B cell (primary cell): ENCODE data around the gene SMAD7. TPM values are rescaled to one million over a fixed set of nuclear protein-coding genes. Genes with fewer than 3 reads are reported as not detected.

Source experiments
- ATAC-seq: fragments of 200-7000 bp; cut with Tn5 transposase; one replicate; pipeline ENCODE4 v1.10.0; 2021; ENCODE audit warnings: low read depth, mild to moderate bottlenecking, moderate number of reproducible peaks, moderate library complexity
- CTCF ChIA-PET: fragments of 350-600 bp; sonication (Branson Sonifier 250); formaldehyde crosslinking; loops from one replicate; lab custom pipeline; 2021; ENCODE audit warnings: antibody characterized with exemption, inconsistent platforms; lab: Charles Lee
- POLR2A ChIA-PET: fragments of 350-600 bp; sonication (Branson Sonifier 250); formaldehyde crosslinking; loops from one replicate; lab custom pipeline; 2021; ENCODE audit warnings: antibody characterized with exemption; lab: Charles Lee
- DNase-seq: peaks from one replicate; pipeline ENCODE4 v3.0.0; 2013
- H2AFZ ChIP-seq: 2 replicates; pipeline ENCODE4 v1.6.1; 2012; ENCODE audit warnings: mild to moderate bottlenecking, low read depth, low read length; ENCODE audit not compliant: insufficient read depth, poor library complexity, severe bottlenecking
- H3K27ac ChIP-seq, 2 donors: 1 replicate in 1 of 2; 2 replicates in 1 of 2; pipeline ENCODE4 v1.5.1; 2012 to 2013; ENCODE audit warnings: low read length in 2 of 2, mild to moderate bottlenecking in 2 of 2, moderate library complexity in 1 of 2
- H3K27me3 ChIP-seq, 4 experiments: fragments of 200-600 bp in 1 of 4; sonication (generic) in 1 of 4; replicated peaks in 1 of 4; 1 replicate in 2 of 4; 2 replicates in 2 of 4; pipeline versions ENCODE4 v1.6.1 to v1.7.0; 2013 to 2016; ENCODE audit warnings: low read length in 3 of 4, mild to moderate bottlenecking in 2 of 4, mixed read lengths in 1 of 4, moderate library complexity in 1 of 4; ENCODE audit not compliant: insufficient read depth in 4 of 4, control insufficient read depth in 3 of 4; ENCODE audit errors: control extremely low read depth in 1 of 4
- H3K36me3 ChIP-seq, 2 experiments: replicated peaks in 1 of 2; 1 replicate in 1 of 2; 2 replicates in 1 of 2; pipeline versions ENCODE4 v1.6.1 to v1.7.1; 2013; ENCODE audit warnings: low read length in 1 of 2; ENCODE audit not compliant: insufficient read depth in 2 of 2, control insufficient read depth in 1 of 2; ENCODE audit errors: control extremely low read depth in 1 of 2, extremely low read depth in 1 of 2
- H3K4me1 ChIP-seq, 2 donors: fragments of 200-600 bp in 1 of 2; sonication (generic) in 1 of 2; 1 replicate in 1 of 2; 2 replicates in 1 of 2; pipeline versions ENCODE4 v1.5.1 to v1.6.1; 2013 to 2017; ENCODE audit warnings: low read length in 2 of 2; ENCODE audit not compliant: control insufficient read depth in 2 of 2, insufficient read depth in 2 of 2
- H3K4me2 ChIP-seq: replicated peaks from 2 replicates; pipeline ENCODE3; 2012; ENCODE audit warnings: mild to moderate bottlenecking, low read depth, low read length; ENCODE audit not compliant: poor library complexity, severe bottlenecking
- H3K4me3 ChIP-seq, 5 experiments: fragments of 200-600 bp in 1 of 5; sonication (generic) in 1 of 5; 1 replicate in 3 of 5; 2 replicates in 2 of 5; pipeline versions ENCODE4 v1.5.1 to v1.7.0; 2011 to 2016; ENCODE audit warnings: low read length in 4 of 5, mild to moderate bottlenecking in 4 of 5, low read depth in 2 of 5, control low read depth in 1 of 5, moderate library complexity in 1 of 5; ENCODE audit not compliant: insufficient read depth in 1 of 5; ENCODE audit errors: control extremely low read depth in 1 of 5, extremely low read depth in 1 of 5
- H3K79me2 ChIP-seq: fragments of 200-600 bp; sonication (generic); one replicate; pipeline ENCODE4 v1.6.0; 2016; ENCODE audit warnings: low read length; ENCODE audit not compliant: control insufficient read depth, insufficient read depth
- H3K9ac ChIP-seq: fragments of 200-600 bp; sonication (generic); 2 replicates; pipeline ENCODE4 v1.6.1; 2017; ENCODE audit warnings: mild to moderate bottlenecking, low read length, moderate library complexity
- H3K9me3 ChIP-seq, 3 donors: one replicate each; pipeline versions ENCODE4 v1.6.1 to v1.7.1; 2013; ENCODE audit warnings: low read length in 2 of 3; ENCODE audit not compliant: control insufficient read depth in 2 of 3, insufficient read depth in 1 of 3; ENCODE audit errors: control extremely low read depth in 1 of 3
- H4K20me1 ChIP-seq: 2 replicates; pipeline ENCODE4 v1.6.0; 2012; ENCODE audit warnings: mild to moderate bottlenecking, low read length; ENCODE audit not compliant: insufficient read depth, control insufficient read depth, poor library complexity, severe bottlenecking
- H3K27ac Mint-ChIP-seq: one replicate; pipeline ENCODE4 v1.8.0; 2021; ENCODE audit warnings: mixed read lengths
- H3K27me3 Mint-ChIP-seq: one replicate; pipeline ENCODE4 v1.8.0; 2021; ENCODE audit warnings: mixed read lengths
- H3K4me1 Mint-ChIP-seq: one replicate; pipeline ENCODE4 v1.8.0; 2021; ENCODE audit warnings: mixed read lengths
- H3K4me3 Mint-ChIP-seq: one replicate; pipeline ENCODE4 v1.8.0; 2021; ENCODE audit warnings: mixed read lengths
- H3K9me3 Mint-ChIP-seq: one replicate; pipeline ENCODE4 v1.8.0; 2022; ENCODE audit warnings: mixed read lengths; ENCODE audit not compliant: insufficient read depth
- CTCF ChIP-seq: fragments of 200-600 bp; IDR thresholded peaks from one replicate; pipeline ENCODE4 v1.8.0; 2022; ENCODE audit warnings: antibody characterized with exemption, mild to moderate bottlenecking
- EZH2 ChIP-seq: IDR thresholded peaks from 2 replicates; pipeline ENCODE4 v1.6.1; 2012; ENCODE audit warnings: borderline replicate concordance, low read depth, mild to moderate bottlenecking, moderate library complexity, low read length; ENCODE audit not compliant: insufficient read depth, poor library complexity, severe bottlenecking
- WGBS: methylation state at CpG from one replicate; pipeline ENCODE4 v1.1.5; 2013; ENCODE audit warnings: missing lambda C conversion rate; ENCODE audit not compliant: insufficient coverage; 5-methylcytosine and 5-hydroxymethylcytosine counted together
- intact Hi-C: fragments of 100-400 bp; cut with micrococcal nuclease; formaldehyde crosslinking; loops from one replicate; pipeline ENCODE4 v1.10.0; 2022
- polyA plus RNA-seq: library from polyadenylated mRNA; depleted of rRNA; stranded (reverse); fragments of >200 nt; gene quantifications from 2 replicates; pipeline ENCODE4 v1.2.3, GENCODE V29; 2012
- total RNA-seq, 2 donors: library from RNA; stranded (reverse); fragments of 120-200 nt in 1 of 2; gene quantifications; 1 replicate in 1 of 2; 2 replicates in 1 of 2; pipeline versions ENCODE4 v1.2.3 to v1.2.4, GENCODE V29; 2013 to 2022

The SMAD7 gene
- total and polyA plus RNA-seq, 2 donors (not counting 1 experiment from before 2014, with no cell fraction given) = 10.1 to 20.9 TPM

GRCh38 chr18:48961547-48961946, 10.8 kb upstream of the SMAD7 start:
- no peak for ATAC-seq
- DNase-seq = no peak
- 100% methylated on average over 10 of the region's 12 CpGs for WGBS
- H3K27ac ChIP-seq = no peak overlapping the region
- Mint-ChIP-seq H3K27ac (peak overlapping the region; percentile 7), H3K4me1 (peaks cover 2% of the 10 kb centered on the region), H3K9me3 (no peaks in the 10 kb centered on the region), H3K4me3 (no peak overlapping the region), H3K27me3 (peaks cover 13% of the 10 kb centered on the region)
- H3K36me3 ChIP-seq = no peaks in the 10 kb centered on the region
- no peak overlapping the region for H3K4me2 ChIP-seq
- H3K79me2 ChIP-seq = no peaks in the 10 kb centered on the region
- H2AFZ ChIP-seq = no peak overlapping the region
- TF ChIP-seq CTCF (no peak), EZH2 (no peak)
- intact Hi-C loops = no loop called here
- ChIA-PET POLR2A (no interaction called here), CTCF (interaction anchor here (0.7 kb wide), 2 partner anchors 44 to 64 kb away, joined by 3 read pairs; no protein-coding TSS in a partner anchor)
- no peaks in the 10 kb centered on the region for H4K20me1 ChIP-seq
- H3K9ac ChIP-seq = no peak overlapping the region
- H3K27me3 ChIP-seq = peaks cover 0 to 10% (median 0%) of the 10 kb centered on the region in 4 experiments
- no peaks in the 10 kb centered on the region for H3K4me1 ChIP-seq
- no peak overlapping the region for H3K4me3 ChIP-seq
- H3K9me3 ChIP-seq = no peaks in the 10 kb centered on the region

- H3K4me1 Mint-ChIP-seq = peaks cover 2% of the 10 kb centered on the region
- Histone ChIP-seq H3K27ac (no peak overlapping the region), H3K9ac (no peak overlapping the region), H3K36me3 (no peaks in the 10 kb centered on the region), H4K20me1 (no peaks in the 10 kb centered on the region), H3K79me2 (no peaks in the 10 kb centered on the region), H2AFZ (no peak overlapping the region), H3K4me3 (no peak overlapping the region), H3K4me2 (no peak overlapping the region), H3K4me1 (no peaks in the 10 kb centered on the region), H3K9me3 (no peaks in the 10 kb centered on the region), H3K27me3 (peaks cover 0 to 10% (median 0%) of the 10 kb centered on the region in 4 experiments)
- WGBS = 97% methylated on average over 12 of the region's 17 CpGs
- TF ChIP-seq CTCF = no peak
- TF ChIP-seq EZH2 = no peak
- H3K4me3 Mint-ChIP-seq = no peak overlapping the region
- H3K27ac Mint-ChIP-seq = no peak overlapping the region
- DNase-seq (no peak), ATAC-seq (no peak)
- H3K9me3 Mint-ChIP-seq = no peaks in the 10 kb centered on the region
- H3K27me3 Mint-ChIP-seq = peaks cover 13% of the 10 kb centered on the region
- intact Hi-C loops = no loop called here
- ChIA-PET POLR2A (no interaction called here), CTCF (interaction anchor here (1.0 kb wide), 1 partner anchor 184 kb away, joined by 3 read pairs; no protein-coding TSS in a partner anchor)
These were observed 9.5 kb upstream of the SMAD7 start for GRCh38 chr18:48959921-48960920.
